RWPE2 (cell line): ENCODE results near the gene LRP1B.

Source experiments
- ATAC-seq: fragments of 200-7000 bp; cut with Tn5 transposase; 3 replicates; pipeline ENCODE4 v1.9.1; 2021; ENCODE audit warnings: low read depth
- DNase-seq: peaks from one replicate; pipeline ENCODE4 v3.0.0-alpha.2; 2020; ENCODE audit warnings: low spot score
- H3K27ac ChIP-seq: fragments of 450-650 bp; 2 replicates; pipeline ENCODE4 v1.5.1; 2017; ENCODE audit warnings: mild to moderate bottlenecking; ENCODE audit not compliant: poor library complexity, severe bottlenecking
- H3K27me3 ChIP-seq: fragments of 250-450 bp; sonication (Bioruptor Pico); 2 replicates; pipeline ENCODE4 v1.5.1; 2021; ENCODE audit warnings: mild to moderate bottlenecking, moderate library complexity; ENCODE audit not compliant: insufficient read depth, poor library complexity, severe bottlenecking
- H3K36me3 ChIP-seq: fragments of 250-450 bp; sonication (Bioruptor Pico); 2 replicates; pipeline ENCODE4 v1.5.1; 2020; ENCODE audit warnings: low read depth, mild to moderate bottlenecking, moderate library complexity
- H3K4me1 ChIP-seq: fragments of 250-450 bp; sonication (Bioruptor Pico); 2 replicates; pipeline ENCODE4 v1.5.1; 2021; ENCODE audit warnings: mild to moderate bottlenecking, moderate library complexity; ENCODE audit not compliant: insufficient read depth, poor library complexity, severe bottlenecking
- H3K4me3 ChIP-seq: fragments of 250-450 bp; sonication (Bioruptor Pico); 2 replicates; pipeline ENCODE4 v1.5.1; 2021; ENCODE audit warnings: mild to moderate bottlenecking, moderate library complexity; ENCODE audit not compliant: severe bottlenecking
- H3K9me3 ChIP-seq: fragments of 250-450 bp; sonication (Bioruptor Pico); 2 replicates; pipeline ENCODE4 v1.5.1; 2021; ENCODE audit warnings: mild to moderate bottlenecking, moderate library complexity; ENCODE audit not compliant: severe bottlenecking
- TF ChIP-seq, protein P1 (sequence below): fragments of 450-650 bp; IDR thresholded peaks from one replicate; pipeline ENCODE4 v1.5.1; 2017; ENCODE audit warnings: mild to moderate bottlenecking, moderate library complexity; ENCODE audit not compliant: poor library complexity, severe bottlenecking

LRP1B gene

DNA sequence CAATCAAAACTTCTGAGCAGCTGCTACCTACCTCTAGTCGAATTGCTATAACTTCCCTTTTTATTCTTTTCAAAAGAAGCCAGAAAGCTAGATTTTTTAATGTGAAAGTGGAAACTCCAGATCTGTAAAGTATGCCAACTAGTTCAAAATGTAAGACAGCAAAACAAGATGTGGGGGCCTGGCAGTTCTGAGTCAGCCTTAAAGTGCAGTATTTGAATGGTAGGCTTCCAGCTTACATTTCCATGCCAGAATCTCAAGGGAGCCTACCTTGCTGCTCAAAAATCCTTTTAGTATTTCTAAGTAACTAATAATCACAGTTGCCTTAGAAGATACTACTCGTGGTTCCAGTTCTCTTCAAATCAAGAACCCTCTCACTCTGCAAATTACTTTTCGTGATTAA is 1288.7 kb downstream of the LRP1B start:
- Histone ChIP-seq H3K36me3 (no peaks in the 10 kb centered on the region), H3K4me3 (no peak overlapping the region), H3K4me1 (no peaks in the 10 kb centered on the region), H3K27me3 (no peaks in the 10 kb centered on the region), H3K27ac (no peak overlapping the region), H3K9me3 (no peaks in the 10 kb centered on the region)
- TF ChIP-seq, protein P1, sequence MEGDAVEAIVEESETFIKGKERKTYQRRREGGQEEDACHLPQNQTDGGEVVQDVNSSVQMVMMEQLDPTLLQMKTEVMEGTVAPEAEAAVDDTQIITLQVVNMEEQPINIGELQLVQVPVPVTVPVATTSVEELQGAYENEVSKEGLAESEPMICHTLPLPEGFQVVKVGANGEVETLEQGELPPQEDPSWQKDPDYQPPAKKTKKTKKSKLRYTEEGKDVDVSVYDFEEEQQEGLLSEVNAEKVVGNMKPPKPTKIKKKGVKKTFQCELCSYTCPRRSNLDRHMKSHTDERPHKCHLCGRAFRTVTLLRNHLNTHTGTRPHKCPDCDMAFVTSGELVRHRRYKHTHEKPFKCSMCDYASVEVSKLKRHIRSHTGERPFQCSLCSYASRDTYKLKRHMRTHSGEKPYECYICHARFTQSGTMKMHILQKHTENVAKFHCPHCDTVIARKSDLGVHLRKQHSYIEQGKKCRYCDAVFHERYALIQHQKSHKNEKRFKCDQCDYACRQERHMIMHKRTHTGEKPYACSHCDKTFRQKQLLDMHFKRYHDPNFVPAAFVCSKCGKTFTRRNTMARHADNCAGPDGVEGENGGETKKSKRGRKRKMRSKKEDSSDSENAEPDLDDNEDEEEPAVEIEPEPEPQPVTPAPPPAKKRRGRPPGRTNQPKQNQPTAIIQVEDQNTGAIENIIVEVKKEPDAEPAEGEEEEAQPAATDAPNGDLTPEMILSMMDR = no peak
- DNase-seq = no peak
- no peak for ATAC-seq

DNA sequence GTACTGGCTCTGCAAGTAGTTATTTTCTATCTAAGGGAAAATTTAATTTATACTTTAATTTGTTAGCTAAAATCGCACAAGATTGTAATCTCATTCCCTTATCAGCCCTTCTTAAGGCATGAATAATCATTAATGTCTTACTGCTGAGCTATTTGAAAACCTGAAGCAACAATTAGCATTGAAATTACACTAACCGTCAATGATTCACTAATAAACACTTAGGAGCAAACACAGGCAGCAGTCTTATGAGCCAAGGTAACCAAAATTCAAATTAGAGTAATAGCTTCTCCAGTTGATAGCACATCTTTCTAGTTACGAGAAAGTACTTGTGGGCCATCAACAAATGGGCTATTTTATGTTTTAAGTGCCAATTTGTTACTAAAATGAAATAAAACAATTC is 1289.7 kb downstream of the LRP1B start:
- Histone ChIP-seq H3K4me3 (no peak overlapping the region), H3K9me3 (no peaks in the 10 kb centered on the region), H3K27ac (no peak overlapping the region), H3K27me3 (no peaks in the 10 kb centered on the region), H3K4me1 (no peaks in the 10 kb centered on the region), H3K36me3 (no peaks in the 10 kb centered on the region)
- ATAC-seq = no peak
- no peak for DNase-seq
- TF ChIP-seq, protein P1 = no peak

DNA sequence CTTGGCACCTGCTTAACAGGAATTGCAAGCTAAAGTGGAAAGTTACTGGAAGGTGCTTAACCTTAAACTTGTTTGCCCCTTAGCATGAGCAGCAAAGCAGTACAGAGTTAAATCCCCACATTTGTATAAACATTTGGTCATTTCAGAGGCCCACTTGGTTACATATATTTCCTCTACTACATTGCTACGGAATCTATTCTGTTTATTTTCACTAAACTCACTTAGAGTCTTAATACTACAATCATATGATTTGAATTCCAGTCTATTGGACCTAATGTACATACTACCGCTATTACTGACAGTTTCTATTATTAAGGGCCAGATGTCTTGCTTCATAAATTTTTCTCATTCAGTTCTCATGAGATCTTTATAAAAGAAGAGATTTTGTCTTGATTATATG is 1294.0 kb downstream of the LRP1B start:
- no peak for DNase-seq
- TF ChIP-seq, protein P1 = no peak
- Histone ChIP-seq H3K36me3 (no peaks in the 10 kb centered on the region), H3K4me1 (no peaks in the 10 kb centered on the region), H3K4me3 (no peak overlapping the region), H3K9me3 (no peaks in the 10 kb centered on the region), H3K27me3 (no peaks in the 10 kb centered on the region), H3K27ac (no peak overlapping the region)
- no peak for ATAC-seq

DNA sequence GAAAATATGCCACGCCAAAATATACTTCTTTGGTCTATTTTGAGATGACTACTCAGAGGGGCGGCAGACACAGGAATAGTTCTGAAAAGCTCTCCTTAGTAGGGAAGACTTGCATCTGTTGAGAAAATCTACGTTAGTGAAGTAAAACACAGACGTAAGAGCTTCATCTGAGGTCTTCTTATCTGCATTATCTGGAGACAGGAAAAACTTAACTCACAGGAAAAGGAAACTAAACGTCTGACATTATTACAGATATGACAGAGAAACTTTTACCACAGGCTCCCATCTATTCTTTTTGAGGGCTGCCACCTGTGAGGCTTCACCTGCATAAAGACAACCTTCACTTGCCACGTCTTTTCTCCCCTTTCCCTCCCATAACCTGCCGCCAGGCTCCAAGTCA is 1295.7 kb downstream of the LRP1B start:
- ATAC-seq = no peak
- no peak for DNase-seq
- H3K27me3 ChIP-seq = no peaks in the 10 kb centered on the region
- no peak overlapping the region for H3K27ac ChIP-seq
- H3K9me3 ChIP-seq = no peaks in the 10 kb centered on the region
- H3K4me1 ChIP-seq = no peaks in the 10 kb centered on the region
- TF ChIP-seq, protein P1 = no peak
- H3K36me3 ChIP-seq = no peaks in the 10 kb centered on the region
- H3K4me3 ChIP-seq = no peak overlapping the region

DNA sequence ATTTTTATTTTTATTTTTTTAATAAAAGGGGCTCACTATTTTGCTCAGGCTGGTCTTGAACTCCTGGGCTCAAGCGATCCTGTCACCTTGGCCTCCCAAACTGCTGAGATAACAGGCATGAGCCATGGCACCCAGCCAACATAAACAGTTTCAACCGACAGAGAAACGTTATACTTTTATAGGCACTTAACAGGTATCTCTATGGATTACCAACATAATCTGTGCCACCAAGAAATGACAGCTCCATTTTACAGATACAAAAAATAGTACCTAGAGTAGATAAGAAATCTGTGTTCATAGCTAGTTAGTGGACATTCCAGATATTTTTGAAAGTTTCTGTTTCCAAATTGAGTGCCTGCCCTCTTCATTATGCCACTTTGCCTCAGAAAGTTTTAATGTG is 1316.7 kb downstream of the LRP1B start:
- no peak for DNase-seq
- Histone ChIP-seq H3K36me3 (no peaks in the 10 kb centered on the region), H3K27me3 (no peaks in the 10 kb centered on the region), H3K4me3 (no peak overlapping the region), H3K4me1 (no peaks in the 10 kb centered on the region), H3K9me3 (no peaks in the 10 kb centered on the region), H3K27ac (no peak overlapping the region)
- ATAC-seq = no peak
- TF ChIP-seq, protein P1 = no peak
